ENCODE data around the gene DPEP3. TPM values are rescaled to one million over a fixed set of nuclear protein-coding genes. Genes with fewer than 3 reads are reported as not detected.
"Not testable (repeated sequence)": the region's sequence is repeated elsewhere in the genome, so short reads cannot be mapped to it uniquely, and the experiment has no call there.

The DPEP3 gene
- total and polyA plus RNA-seq, 2 donors (not counting 1 experiment from before 2014, with no cell fraction given) = 1.9 to 2.0 TPM

GRCh38 chr16:68000450-68000849 is 20.2 kb upstream of the DPEP3 start:
- H3K4me2 ChIP-seq (replicated peaks; ENCODE audit: low read depth, low read length, poor library complexity, severe bottlenecking) = peak overlapping the region; percentile 70
- peak overlapping the region in 2 of 5 experiments; percentile 21 to 64 for H3K4me3 ChIP-seq (ENCODE audit: control extremely low read depth in 1 of 5, extremely low read depth in 1 of 5, insufficient read depth in 1 of 5, low read depth in 2 of 5, low read length in 4 of 5)
- DNase-seq = no peak
- Mint-ChIP-seq H3K27ac (peak overlapping the region; percentile 94), H3K4me1 (peaks cover 65% of the 10 kb centered on the region), H3K4me3 (peak overlapping the region; percentile 91), H3K9me3 (ENCODE audit: insufficient read depth) (no peaks in the 10 kb centered on the region), H3K27me3 (no peaks in the 10 kb centered on the region)
- intact Hi-C loops (cut with micrococcal nuclease) = no loop called here
- 74% methylated on average over 2 of the region's 3 CpGs for WGBS (ENCODE audit: insufficient coverage)
- H2AFZ ChIP-seq (ENCODE audit: insufficient read depth, low read depth, low read length, poor library complexity, severe bottlenecking) = peak overlapping the region; percentile 55
- peaks cover 0 to 14% (median 0%) of the 10 kb centered on the region in 3 donors for H3K9me3 ChIP-seq (ENCODE audit: control extremely low read depth in 1 of 3, control insufficient read depth in 2 of 3, insufficient read depth in 1 of 3, low read length in 2 of 3)
- H3K79me2 ChIP-seq (ENCODE audit: control insufficient read depth, insufficient read depth, low read length) = peaks cover 33% of the 10 kb centered on the region
- H3K4me1 ChIP-seq (ENCODE audit: control insufficient read depth in 2 of 2, insufficient read depth in 2 of 2, low read length in 2 of 2) = peaks cover 57 to 72% of the 10 kb centered on the region in 2 donors
- peaks cover 0 to 3% of the 10 kb centered on the region in 2 experiments for H3K36me3 ChIP-seq (replicated peaks in 1 of 2; ENCODE audit: control extremely low read depth in 1 of 2, control insufficient read depth in 1 of 2, extremely low read depth in 1 of 2, insufficient read depth in 2 of 2, low read length in 1 of 2)
- H4K20me1 ChIP-seq (ENCODE audit: control insufficient read depth, insufficient read depth, low read length, poor library complexity, severe bottlenecking) = no peaks in the 10 kb centered on the region
- ATAC-seq (ENCODE audit: low read depth) = no peak
- no peak for TF ChIP-seq CTCF (IDR thresholded peaks at IDR 0.05)
- TF ChIP-seq EZH2 (IDR thresholded peaks at IDR 0.05; ENCODE audit: borderline replicate concordance, insufficient read depth, low read depth, low read length, poor library complexity, severe bottlenecking) = no peak
- POLR2A ChIA-PET = interaction anchor here (0.7 to 3.5 kb wide), 6 partner anchors 13 to 91 kb away, joined by 3 to 27 read pairs (median 5); partner anchors contain the start of genes DDX28, DUS2 and PSMB10
- peak overlapping the region; percentile 73 to 76 for H3K27ac ChIP-seq (ENCODE audit: low read length in 2 of 2)
- peak overlapping the region; percentile 66 for H3K9ac ChIP-seq (ENCODE audit: low read length)
- H3K27me3 ChIP-seq (replicated peaks in 1 of 4; ENCODE audit: control extremely low read depth in 1 of 4, control insufficient read depth in 3 of 4, insufficient read depth in 4 of 4, low read length in 3 of 4) = no peaks in the 10 kb centered on the region
- CTCF ChIA-PET = interaction anchor here (0.6 to 28.7 kb wide), 6 partner anchors 9 to 479 kb away, joined by 3 to 320 read pairs (median 4); partner anchors contain the start of genes DDX28 and DUS2

DNA sequence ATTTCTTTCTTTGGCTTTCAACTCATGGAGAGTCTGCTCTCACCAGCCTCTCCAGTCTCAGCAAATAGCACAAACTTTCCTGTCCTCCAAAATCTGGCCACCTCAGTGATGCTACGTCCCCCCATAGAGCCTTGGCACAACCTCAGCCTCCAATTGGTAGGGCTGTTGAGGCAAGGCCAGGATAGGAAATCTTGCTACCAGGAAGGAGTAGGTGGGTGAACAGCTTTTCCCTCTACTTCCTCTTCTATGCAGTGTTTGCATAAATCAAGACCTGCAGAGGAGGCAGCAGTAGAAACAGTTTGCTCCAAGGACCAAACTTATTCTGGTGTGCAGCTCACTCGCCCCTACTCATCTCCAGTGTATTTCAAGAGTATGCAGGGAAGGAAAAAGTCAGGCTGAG is 19.7 kb upstream of the DPEP3 start:
- ChIA-PET POLR2A (interaction anchor here (0.7 to 3.5 kb wide), 6 partner anchors 13 to 92 kb away, joined by 3 to 27 read pairs (median 5); partner anchors contain the start of genes DDX28, DUS2 and PSMB10), CTCF (interaction anchor here (0.9 to 28.7 kb wide), 5 partner anchors 9 to 478 kb away, joined by 3 to 320 read pairs (median 4); partner anchors contain the start of genes DDX28 and DUS2)
- peaks cover 0 to 5% of the 10 kb centered on the region in 2 experiments for H3K36me3 ChIP-seq (replicated peaks in 1 of 2; ENCODE audit: control extremely low read depth in 1 of 2, control insufficient read depth in 1 of 2, extremely low read depth in 1 of 2, insufficient read depth in 2 of 2, low read length in 1 of 2)
- Mint-ChIP-seq H3K27me3 (no peaks in the 10 kb centered on the region), H3K4me1 (peaks cover 66% of the 10 kb centered on the region), H3K27ac (peak overlapping the region; percentile 94), H3K4me3 (peak overlapping the region; percentile 91), H3K9me3 (ENCODE audit: insufficient read depth) (no peaks in the 10 kb centered on the region)
- peak overlapping the region in 4 of 5 experiments; percentile 21 to 85 (median 58) for H3K4me3 ChIP-seq (ENCODE audit: control extremely low read depth in 1 of 5, extremely low read depth in 1 of 5, insufficient read depth in 1 of 5, low read depth in 2 of 5, low read length in 4 of 5)
- 0% methylated on average over 1 of the region's 2 CpGs for WGBS (ENCODE audit: insufficient coverage)
- peaks cover 33% of the 10 kb centered on the region for H3K79me2 ChIP-seq (ENCODE audit: control insufficient read depth, insufficient read depth, low read length)
- no peak for TF ChIP-seq EZH2 (IDR thresholded peaks at IDR 0.05; ENCODE audit: borderline replicate concordance, insufficient read depth, low read depth, low read length, poor library complexity, severe bottlenecking)
- H3K9ac ChIP-seq (ENCODE audit: low read length) = peak overlapping the region; percentile 66
- H2AFZ ChIP-seq (ENCODE audit: insufficient read depth, low read depth, low read length, poor library complexity, severe bottlenecking) = peak overlapping the region; percentile 55
- H3K9me3 ChIP-seq (ENCODE audit: control extremely low read depth in 1 of 3, control insufficient read depth in 2 of 3, insufficient read depth in 1 of 3, low read length in 2 of 3) = peaks cover 0 to 14% (median 0%) of the 10 kb centered on the region in 3 donors
- peak overlapping the region; percentile 70 for H3K4me2 ChIP-seq (replicated peaks; ENCODE audit: low read depth, low read length, poor library complexity, severe bottlenecking)
- ATAC-seq (ENCODE audit: low read depth) (peak; percentile 19), DNase-seq (peak; percentile 60)
- intact Hi-C loops (cut with micrococcal nuclease) = loop anchor here (2.0 kb wide), 1 partner anchor 289 kb away; no protein-coding TSS in a partner anchor
- H3K4me1 ChIP-seq (ENCODE audit: control insufficient read depth in 2 of 2, insufficient read depth in 2 of 2, low read length in 2 of 2) = peaks cover 57 to 72% of the 10 kb centered on the region in 2 donors
- H3K27me3 ChIP-seq (replicated peaks in 1 of 4; ENCODE audit: control extremely low read depth in 1 of 4, control insufficient read depth in 3 of 4, insufficient read depth in 4 of 4, low read length in 3 of 4) = no peaks in the 10 kb centered on the region
- H4K20me1 ChIP-seq (ENCODE audit: control insufficient read depth, insufficient read depth, low read length, poor library complexity, severe bottlenecking) = no peaks in the 10 kb centered on the region
- H3K27ac ChIP-seq (ENCODE audit: low read length in 2 of 2) = peak overlapping the region; percentile 73 to 76

DNA sequence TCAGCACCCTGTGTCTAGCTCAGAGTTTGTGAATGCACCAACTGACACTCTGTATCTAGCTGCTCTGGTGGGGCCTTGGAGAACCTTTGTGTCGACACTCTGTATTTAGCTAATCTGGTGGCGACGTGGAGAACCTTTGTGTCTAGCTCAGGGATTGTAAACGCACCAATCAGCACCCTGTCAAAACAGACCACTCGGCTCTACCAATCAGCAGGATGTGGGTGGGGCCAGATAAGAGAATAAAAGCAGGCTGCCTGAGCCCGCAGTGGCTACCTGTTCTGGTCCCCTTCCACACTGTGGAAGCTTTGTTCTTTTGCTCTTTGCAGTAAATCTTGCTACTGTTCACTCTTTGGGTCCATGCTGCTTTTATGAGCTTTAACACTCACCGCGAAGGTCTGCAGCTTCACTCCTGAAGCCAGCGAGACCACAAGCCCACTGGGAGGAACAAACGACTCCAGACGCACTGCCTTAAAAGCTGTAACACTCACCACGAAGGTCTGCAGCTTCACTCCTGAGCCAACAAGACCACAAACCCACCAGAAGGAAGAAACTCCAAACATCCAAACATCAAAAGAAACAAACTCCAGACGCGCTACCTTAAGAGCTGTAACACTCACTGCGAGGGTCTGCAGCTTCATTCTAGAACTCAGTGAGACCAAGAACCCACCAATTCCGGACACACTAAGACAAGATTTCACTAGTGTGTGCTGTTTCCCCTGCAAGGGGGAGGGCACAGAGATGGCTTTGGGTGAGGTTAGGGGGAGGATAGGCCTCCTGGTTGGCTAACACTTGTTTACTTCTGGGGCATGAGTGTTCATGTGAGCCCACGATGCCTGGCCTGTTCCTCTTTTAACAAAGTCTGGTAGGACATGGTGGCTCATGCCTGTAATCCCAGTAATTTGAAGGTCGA is 18.7 kb upstream of the DPEP3 start, which contains the start of gene DPEP2:
Gene DPEP2 (minus strand): TSS at position 706 of the 910 bp plus-strand sequence. CDS start 6,272 bp downstream, outside the sequence.
- peaks cover 58 to 76% of the 10 kb centered on the region in 2 donors for H3K4me1 ChIP-seq (ENCODE audit: control insufficient read depth in 2 of 2, insufficient read depth in 2 of 2, low read length in 2 of 2)
- H2AFZ ChIP-seq (ENCODE audit: insufficient read depth, low read depth, low read length, poor library complexity, severe bottlenecking) = peak within 1 kb of the TSS; percentile 55
- peaks cover 0 to 14% (median 0%) of the 10 kb centered on the region in 3 donors for H3K9me3 ChIP-seq (ENCODE audit: control extremely low read depth in 1 of 3, control insufficient read depth in 2 of 3, insufficient read depth in 1 of 3, low read length in 2 of 3)
- not testable (repeated sequence) for H3K27me3 Mint-ChIP-seq; H3K9me3 Mint-ChIP-seq (ENCODE audit: insufficient read depth); H3K36me3 ChIP-seq (replicated peaks in 1 of 2; ENCODE audit: control extremely low read depth in 1 of 2, control insufficient read depth in 1 of 2, extremely low read depth in 1 of 2, insufficient read depth in 2 of 2, low read length in 1 of 2); H4K20me1 ChIP-seq (ENCODE audit: control insufficient read depth, insufficient read depth, low read length, poor library complexity, severe bottlenecking); H3K27me3 ChIP-seq (replicated peaks in 1 of 4; ENCODE audit: control extremely low read depth in 1 of 4, control insufficient read depth in 3 of 4, insufficient read depth in 4 of 4, low read length in 3 of 4)
- ATAC-seq (ENCODE audit: low read depth) = peak; percentile 91
- H3K27ac ChIP-seq (ENCODE audit: low read length in 2 of 2) = peak within 1 kb of the TSS; percentile 73 to 76
- H3K4me3 ChIP-seq (ENCODE audit: control extremely low read depth in 1 of 5, extremely low read depth in 1 of 5, insufficient read depth in 1 of 5, low read depth in 2 of 5, low read length in 4 of 5) = peak within 1 kb of the TSS; percentile 48 to 86 (median 64)
- H3K4me3 Mint-ChIP-seq = peak within 1 kb of the TSS; percentile 91
- DNase-seq = peak; percentile 80
- peak within 1 kb of the TSS; percentile 66 for H3K9ac ChIP-seq (ENCODE audit: low read length)
- H3K79me2 ChIP-seq (ENCODE audit: control insufficient read depth, insufficient read depth, low read length) = peaks cover 33% of the 10 kb centered on the region
- H3K27ac Mint-ChIP-seq = peak within 1 kb of the TSS; percentile 94
- intact Hi-C loops (cut with micrococcal nuclease) = loop anchor here (2.0 kb wide), 1 partner anchor 290 kb away; no protein-coding TSS in a partner anchor
- POLR2A ChIA-PET = interaction anchor here (0.6 to 3.5 kb wide), 10 partner anchors 9 to 437 kb away, joined by 3 to 27 read pairs (median 4); partner anchors contain the start of genes CTCF, DDX28 and DUS2
- H3K4me1 Mint-ChIP-seq = peaks cover 65% of the 10 kb centered on the region
- 13% methylated on average over 8 of the region's 18 CpGs for WGBS (ENCODE audit: insufficient coverage)
- peak within 1 kb of the TSS; percentile 70 for H3K4me2 ChIP-seq (replicated peaks; ENCODE audit: low read depth, low read length, poor library complexity, severe bottlenecking)
- CTCF ChIA-PET = interaction anchor here (0.8 to 28.7 kb wide), 8 partner anchors 10 to 452 kb away, joined by 3 to 320 read pairs (median 4); partner anchors contain the start of genes DDX28 and DUS2
